SK-N-SH (cell line): ENCODE data around the gene DGCR2. TPM values are rescaled to one million over a fixed set of nuclear protein-coding genes. Genes with fewer than 3 reads are reported as not detected.

ENCODE experiments used
- CTCF ChIA-PET: fragments of 300-600, 350-600 bp; formaldehyde crosslinking; extraction: SDS; loops from one replicate; lab custom pipeline; 2021; lab: Yijun Ruan, JAX
- POLR2A ChIA-PET: fragments of 350-600 bp; sonication (Branson Sonifier 250); formaldehyde crosslinking; extraction: SDS; loops from one replicate; lab custom pipeline; 2020; ENCODE audit warnings: antibody characterized with exemption, inconsistent platforms; lab: Yijun Ruan, JAX
- DNase-seq: peaks from one replicate; pipeline ENCODE4 v3.0.0; 2012
- H2AFZ ChIP-seq: fragments of 200-600 bp; sonication (generic); 2 replicates; pipeline ENCODE4 v1.8.1; 2016; ENCODE audit warnings: antibody characterized with exemption, mild to moderate bottlenecking, low read depth
- H3F3A ChIP-seq: fragments of 200-600 bp; sonication (generic); replicated peaks from 2 replicates; pipeline ENCODE3; 2016; ENCODE audit warnings: antibody characterized with exemption, mild to moderate bottlenecking; ENCODE audit not compliant: insufficient read depth
- H3K27ac ChIP-seq, 2 experiments: fragments of 200-500 bp in 1 of 2; fragments of 200-600 bp in 1 of 2; sonication (Bioruptor generic) in 1 of 2; sonication (generic), shearing (Covaris generic) in 1 of 2; 2 replicates each; pipeline versions ENCODE4 v1.5.1 to v1.6.1; 2014 to 2016; ENCODE audit warnings: low read depth in 2 of 2, inconsistent platforms in 1 of 2, low read length in 1 of 2, mild to moderate bottlenecking in 1 of 2, mixed read lengths in 1 of 2
- H3K27me3 ChIP-seq: fragments of 200-600 bp; sonication (generic), shearing (Covaris generic); 2 replicates; pipeline ENCODE4 v1.6.1; 2016; ENCODE audit warnings: mixed run types; ENCODE audit not compliant: insufficient read depth
- H3K36me3 ChIP-seq, 2 experiments: fragments of 200-500 bp in 1 of 2; fragments of 200-600 bp in 1 of 2; sonication (Bioruptor generic) in 1 of 2; sonication (generic) in 1 of 2; replicated peaks in 1 of 2; 2 replicates each; pipeline versions ENCODE3 to v1.5.1; 2014 to 2016; ENCODE audit warnings: low read length in 1 of 2, mild to moderate bottlenecking in 1 of 2; ENCODE audit not compliant: insufficient read depth in 2 of 2, control insufficient read depth in 1 of 2
- H3K4me1 ChIP-seq, 2 experiments: fragments of 200-500 bp in 1 of 2; fragments of 200-600 bp in 1 of 2; sonication (Bioruptor generic) in 1 of 2; sonication (generic), shearing (Covaris generic) in 1 of 2; 2 replicates each; pipeline versions ENCODE4 v1.5.1 to v1.6.1; 2014 to 2016; ENCODE audit warnings: low read depth in 1 of 2, low read length in 1 of 2, mixed run types in 1 of 2; ENCODE audit not compliant: insufficient read depth in 2 of 2, control insufficient read depth in 1 of 2
- H3K4me2 ChIP-seq: fragments of 200-600 bp; sonication (generic), shearing (Covaris generic); 2 replicates; pipeline ENCODE4 v1.6.1; 2017; ENCODE audit warnings: mixed run types
- H3K4me3 ChIP-seq, 2 experiments: fragments of 200-500 bp in 1 of 2; fragments of 200-600 bp in 1 of 2; sonication (Bioruptor generic) in 1 of 2; sonication (generic), shearing (Covaris generic) in 1 of 2; 2 replicates each; pipeline versions ENCODE4 v1.5.1 to v1.8.1; 2014 to 2016; ENCODE audit warnings: low read depth in 2 of 2, inconsistent platforms in 1 of 2, low read length in 1 of 2, mild to moderate bottlenecking in 1 of 2, mixed read lengths in 1 of 2, moderate library complexity in 1 of 2
- H3K79me2 ChIP-seq: fragments of 200-600 bp; sonication (generic); 2 replicates; pipeline ENCODE4 v1.8.1; 2017; ENCODE audit warnings: mild to moderate bottlenecking; ENCODE audit not compliant: insufficient read depth
- H3K9ac ChIP-seq: fragments of 200-600 bp; sonication (generic); 2 replicates; pipeline ENCODE4 v1.6.1; 2017; ENCODE audit warnings: mixed run types
- H3K9me2 ChIP-seq: fragments of 200-600 bp; sonication (generic); 2 replicates; pipeline ENCODE4 v1.6.1; 2017; ENCODE audit warnings: mixed run types
- H3K9me3 ChIP-seq: fragments of 200-600 bp; sonication (generic); 2 replicates; pipeline ENCODE4 v1.6.1; 2017; ENCODE audit warnings: mixed run types, mild to moderate bottlenecking, moderate library complexity
- H4K20me1 ChIP-seq: fragments of 200-600 bp; sonication (generic); 2 replicates; pipeline ENCODE4 v1.6.1; 2017; ENCODE audit warnings: mild to moderate bottlenecking, mixed run types; ENCODE audit not compliant: insufficient read depth
- ELF1 ChIP-seq: IDR thresholded peaks from 2 replicates; pipeline ENCODE4 v1.4.0; 2012
- EP300 ChIP-seq, 2 experiments: IDR thresholded peaks; 2 replicates each; pipeline versions ENCODE4 v1.4.0 to v1.6.1; 2012; ENCODE audit warnings: borderline replicate concordance in 1 of 2, low read depth in 1 of 2, low read length in 1 of 2
- EZH2phosphoT487 ChIP-seq: fragments of 200-600 bp; sonication (generic); IDR thresholded peaks from 2 replicates; pipeline ENCODE4 v1.6.1; 2017; ENCODE audit warnings: low read depth, mixed run types, mild to moderate bottlenecking, antibody characterized with exemption, moderate library complexity, borderline replicate concordance
- FOXJ3 ChIP-seq: sonication (generic); formaldehyde crosslinking; IDR thresholded peaks from 2 replicates; pipeline ENCODE4 v1.5.1; 2020; ENCODE audit warnings: mild to moderate bottlenecking, missing genetic modification reagents
- GABPA ChIP-seq: IDR thresholded peaks from 2 replicates; pipeline ENCODE4 v1.4.0; 2012; ENCODE audit warnings: low read depth, mild to moderate bottlenecking
- GATA2 ChIP-seq: sonication (generic); formaldehyde crosslinking; IDR thresholded peaks from 2 replicates; pipeline ENCODE4 v1.5.0; 2020; ENCODE audit warnings: mild to moderate bottlenecking, missing genetic modification reagents
- MAX ChIP-seq: IDR thresholded peaks from 2 replicates; pipeline ENCODE4 v1.4.0; 2012; ENCODE audit warnings: low read depth
- MEF2A ChIP-seq: IDR thresholded peaks from 2 replicates; pipeline ENCODE4 v1.4.0; 2012; ENCODE audit warnings: low read depth, borderline replicate concordance
- MXI1 ChIP-seq: IDR thresholded peaks from 2 replicates; pipeline ENCODE4 v1.6.1; 2012; ENCODE audit warnings: mild to moderate bottlenecking, low read depth, low read length, improper control_type of control experiment
- NFIC ChIP-seq: IDR thresholded peaks from 2 replicates; pipeline ENCODE4 v1.4.0; 2012; ENCODE audit warnings: borderline replicate concordance
- POLR2AphosphoS5 ChIP-seq: IDR thresholded peaks from 2 replicates; pipeline ENCODE4 v1.6.1; 2012; ENCODE audit warnings: low read depth, low read length
- RFX5 ChIP-seq: IDR thresholded peaks from 2 replicates; pipeline ENCODE4 v1.6.1; 2012; ENCODE audit warnings: mild to moderate bottlenecking, improper control_type of control experiment, low read length
- TAF1 ChIP-seq: IDR thresholded peaks from 2 replicates; pipeline ENCODE4 v1.6.1; 2012; ENCODE audit warnings: low read depth, mild to moderate bottlenecking, low read length, moderate library complexity, borderline replicate concordance
- TCF12 ChIP-seq: IDR thresholded peaks from 2 replicates; pipeline ENCODE4 v1.4.0; 2012
- USF1 ChIP-seq: IDR thresholded peaks from 2 replicates; pipeline ENCODE4 v1.4.0; 2012; ENCODE audit warnings: low read depth, borderline replicate concordance
- YY1 ChIP-seq: IDR thresholded peaks from 2 replicates; pipeline ENCODE4 v1.4.0; 2012; ENCODE audit warnings: low read depth, mild to moderate bottlenecking
- WGBS: methylation state at CpG from one replicate; pipeline ENCODE4 v1.1.6; 2017; ENCODE audit warnings: low lambda C conversion rate; 5-methylcytosine and 5-hydroxymethylcytosine counted together
- polyA plus RNA-seq, 3 experiments: library from polyadenylated mRNA; depleted of rRNA; stranded (reverse); fragments of >200 nt; gene quantifications; 2 replicates each; pipeline ENCODE4 v1.2.3, GENCODE V29; 2012
- TF ChIP-seq, protein P1 (sequence below): fragments of 200-600 bp; sonication (generic); IDR thresholded peaks from 2 replicates; pipeline ENCODE4 v1.6.1; 2017; ENCODE audit warnings: antibody characterized with exemption, mild to moderate bottlenecking, moderate library complexity

DGCR2 gene
- polyA plus RNA-seq, 1 of the 3 experiments (the other 2 are of a cell fraction): 30.4 TPM

GRCh38 chr22:19115628-19116027 lies 6.6 kb downstream of the DGCR2 start:
- no peaks in the 10 kb centered on the region for H3K9me3 ChIP-seq
- peaks cover 98% of the 10 kb centered on the region for H3K79me2 ChIP-seq
- peaks cover 0 to 2% of the 10 kb centered on the region in 2 experiments for H3K36me3 ChIP-seq
- DNase-seq: no peak
- H3K4me2 ChIP-seq: no peak overlapping the region
- H3K27ac ChIP-seq: no peak overlapping the region
- TF ChIP-seq FOXJ3 (CRISPR knock-in tag) (no peak), TAF1 (no peak), EZH2phosphoT487 (no peak)
- peaks cover 0 to 28% of the 10 kb centered on the region in 2 experiments; a peak in 1 of 4 replicates for H3K4me1 ChIP-seq
- no peak overlapping the region for H3K9ac ChIP-seq
- ChIA-PET CTCF (interaction anchor here (1.0 to 2.1 kb wide), 2 partner anchors 9 to 514 kb away, joined by 3 to 9 read pairs; no protein-coding TSS in a partner anchor), POLR2A (no interaction called here)
- no peaks in the 10 kb centered on the region for H3F3A ChIP-seq
- H4K20me1 ChIP-seq: peaks cover 94% of the 10 kb centered on the region
- WGBS: 83% methylated on average over 4 of the region's 4 CpGs
- H3K4me3 ChIP-seq: no peak overlapping the region
- H3K9me2 ChIP-seq: no peaks in the 10 kb centered on the region
- no peak overlapping the region for H2AFZ ChIP-seq
- no peaks in the 10 kb centered on the region for H3K27me3 ChIP-seq

DNA sequence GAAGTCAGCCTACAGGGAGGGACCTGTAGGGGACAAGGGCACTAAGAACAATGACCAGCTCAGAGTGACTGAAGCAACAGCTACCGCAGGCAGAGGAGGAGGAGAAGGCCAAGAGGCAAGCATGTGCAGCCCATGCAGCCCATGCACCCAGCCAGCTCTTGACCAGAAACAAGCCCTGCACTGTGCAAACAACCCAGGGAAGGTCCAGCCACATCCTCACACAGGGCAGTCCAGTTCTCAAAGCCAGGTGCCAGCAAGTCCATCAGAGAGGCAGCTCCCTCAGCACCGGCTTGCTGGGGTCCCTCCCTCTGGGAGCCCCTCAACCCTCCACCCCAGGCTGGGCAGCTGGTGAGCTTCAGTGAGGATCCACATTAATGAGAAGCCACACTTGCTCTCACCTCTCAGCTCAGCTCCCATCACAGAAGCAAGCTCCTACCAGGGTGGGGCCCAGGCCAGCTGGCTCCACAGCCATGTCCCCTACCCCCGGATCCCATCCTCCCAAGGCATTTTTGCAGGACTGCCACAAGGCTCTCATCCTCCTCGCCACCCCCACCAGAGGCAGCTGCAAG lies 7.1 kb downstream of the DGCR2 start:
- Histone ChIP-seq H4K20me1 (peaks cover 94% of the 10 kb centered on the region), H3K27me3 (no peaks in the 10 kb centered on the region), H3K9ac (no peak overlapping the region), H3K9me2 (no peaks in the 10 kb centered on the region), H3K4me2 (no peak overlapping the region), H3K36me3 (peaks cover 0 to 2% of the 10 kb centered on the region in 2 experiments), H3K9me3 (no peaks in the 10 kb centered on the region), H2AFZ (no peak overlapping the region), H3K4me1 (peaks cover 1 to 23% of the 10 kb centered on the region in 2 experiments; a peak in 2 of 4 replicates), H3K4me3 (no peak overlapping the region), H3F3A (no peaks in the 10 kb centered on the region), H3K27ac (no peak overlapping the region), H3K79me2 (peaks cover 98% of the 10 kb centered on the region)
- WGBS: 94% methylated on average over 2 of the region's 4 CpGs
- TF ChIP-seq USF1 (no peak), YY1 (no peak), EP300 (IDR thresholded peaks at IDR 0.05; ENCODE audit: borderline replicate concordance in 1 of 2, low read depth in 1 of 2, low read length in 1 of 2) (no peak), FOXJ3 (CRISPR knock-in tag) (no peak), ELF1 (no peak), EZH2phosphoT487 (no peak), NFIC (no peak), TCF12 (no peak), GATA2 (CRISPR knock-in tag) (no peak), RFX5 (no peak)
- POLR2A ChIA-PET: no interaction called here
- no peak for DNase-seq
- CTCF ChIA-PET: interaction anchor here (0.7 to 2.1 kb wide), 5 partner anchors 9 to 515 kb away, joined by 3 to 9 read pairs (median 3); no protein-coding TSS in a partner anchor

- peaks cover 10 to 14% of the 10 kb centered on the region in 2 experiments; a peak in 2 of 4 replicates for H3K4me1 ChIP-seq
- no peak overlapping the region for H3K4me3 ChIP-seq
- peaks cover 98% of the 10 kb centered on the region for H3K79me2 ChIP-seq
- no peaks in the 10 kb centered on the region for H3K36me3 ChIP-seq
- peaks cover 93% of the 10 kb centered on the region for H4K20me1 ChIP-seq
- no peak overlapping the region for H3K27ac ChIP-seq
- H3F3A ChIP-seq: no peaks in the 10 kb centered on the region
- CTCF ChIA-PET: no interaction called here
- 96% methylated on average over 5 of the region's 5 CpGs for WGBS
- no peak for DNase-seq
- no peak overlapping the region for H2AFZ ChIP-seq
- TF ChIP-seq GABPA: no peak
- TF ChIP-seq, protein P1, sequence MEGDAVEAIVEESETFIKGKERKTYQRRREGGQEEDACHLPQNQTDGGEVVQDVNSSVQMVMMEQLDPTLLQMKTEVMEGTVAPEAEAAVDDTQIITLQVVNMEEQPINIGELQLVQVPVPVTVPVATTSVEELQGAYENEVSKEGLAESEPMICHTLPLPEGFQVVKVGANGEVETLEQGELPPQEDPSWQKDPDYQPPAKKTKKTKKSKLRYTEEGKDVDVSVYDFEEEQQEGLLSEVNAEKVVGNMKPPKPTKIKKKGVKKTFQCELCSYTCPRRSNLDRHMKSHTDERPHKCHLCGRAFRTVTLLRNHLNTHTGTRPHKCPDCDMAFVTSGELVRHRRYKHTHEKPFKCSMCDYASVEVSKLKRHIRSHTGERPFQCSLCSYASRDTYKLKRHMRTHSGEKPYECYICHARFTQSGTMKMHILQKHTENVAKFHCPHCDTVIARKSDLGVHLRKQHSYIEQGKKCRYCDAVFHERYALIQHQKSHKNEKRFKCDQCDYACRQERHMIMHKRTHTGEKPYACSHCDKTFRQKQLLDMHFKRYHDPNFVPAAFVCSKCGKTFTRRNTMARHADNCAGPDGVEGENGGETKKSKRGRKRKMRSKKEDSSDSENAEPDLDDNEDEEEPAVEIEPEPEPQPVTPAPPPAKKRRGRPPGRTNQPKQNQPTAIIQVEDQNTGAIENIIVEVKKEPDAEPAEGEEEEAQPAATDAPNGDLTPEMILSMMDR: no peak
- TF ChIP-seq YY1: no peak
- TF ChIP-seq MAX: no peak
- no peak for TF ChIP-seq TCF12
- no peak for TF ChIP-seq MXI1
- TF ChIP-seq USF1: no peak
- TF ChIP-seq POLR2AphosphoS5: no peak
- TF ChIP-seq MEF2A: no peak
- no peak overlapping the region for H3K9ac ChIP-seq
- no peaks in the 10 kb centered on the region for H3K9me2 ChIP-seq
- H3K9me3 ChIP-seq: no peaks in the 10 kb centered on the region
- POLR2A ChIA-PET: no interaction called here
- no peaks in the 10 kb centered on the region for H3K27me3 ChIP-seq
- no peak overlapping the region for H3K4me2 ChIP-seq
Measured at GRCh38 chr22:19113429-19113828, 8.8 kb downstream of the DGCR2 start.
